C4-2B (cell line): Measurements from ENCODE around the gene TTLL10.

Source experiments
- CTCF ChIP-seq: fragments of 450-650 bp; conservative IDR thresholded peaks from 2 replicates; pipeline ENCODE4 v1.5.1; 2017; ENCODE audit warnings: mild to moderate bottlenecking
- ZFX ChIP-seq: fragments of 450-650 bp; IDR thresholded peaks from 2 replicates; pipeline ENCODE4 v1.6.1; 2017

GRCh38 chr1:1143636-1144035, 30.0 kb upstream of the TTLL10 start:
- TF ChIP-seq CTCF (no peak), ZFX (no peak)
